SU-DHL-6 (cell line): Measurements from ENCODE around the gene ZNF675.

Experiments used
- H2AFZ ChIP-seq: fragments of 200-600 bp; sonication (generic); 2 replicates; pipeline ENCODE4 v1.6.1; 2014; ENCODE audit warnings: low read depth, mild to moderate bottlenecking, moderate library complexity, mixed read lengths, antibody characterized with exemption, low read length; ENCODE audit not compliant: severe bottlenecking
- H3F3A ChIP-seq: fragments of 200-600 bp; shearing (Covaris generic); 2 replicates; pipeline ENCODE4 v1.6.0; 2016; ENCODE audit warnings: antibody characterized with exemption, mild to moderate bottlenecking; ENCODE audit not compliant: insufficient read depth
- H3K27ac ChIP-seq: fragments of 200-600 bp; sonication (generic); 2 replicates; pipeline ENCODE4 v1.5.1; 2016; ENCODE audit warnings: low read depth, mild to moderate bottlenecking, low read length, moderate library complexity, mixed read lengths
- H3K27me3 ChIP-seq: fragments of 200-600 bp; sonication (generic), shearing (Covaris generic); 2 replicates; pipeline ENCODE4 v1.6.0; 2014; ENCODE audit warnings: mild to moderate bottlenecking, low read length
- H3K36me3 ChIP-seq: fragments of 200-600 bp; sonication (generic); 2 replicates; pipeline ENCODE4 v1.6.1; 2014; ENCODE audit warnings: mild to moderate bottlenecking, low read length, mixed read lengths
- H3K4me2 ChIP-seq: fragments of 300-600, 200-600 bp; shearing (Covaris generic), sonication (generic); 2 replicates; pipeline ENCODE4 v1.6.0; 2014; ENCODE audit warnings: low read length, low read depth, mild to moderate bottlenecking; ENCODE audit not compliant: poor library complexity, severe bottlenecking
- H3K4me3 ChIP-seq: fragments of 200-600 bp; sonication (generic); 2 replicates; pipeline ENCODE4 v1.5.1; 2014; ENCODE audit warnings: antibody characterized with exemption, low read length, mild to moderate bottlenecking, mixed read lengths; ENCODE audit not compliant: insufficient read depth, poor library complexity, severe bottlenecking
- H3K79me2 ChIP-seq: fragments of 200-600 bp; sonication (generic); 2 replicates; pipeline ENCODE4 v1.6.1; 2014; ENCODE audit warnings: mild to moderate bottlenecking, low read length, moderate library complexity; ENCODE audit not compliant: insufficient read depth
- H3K9ac ChIP-seq: fragments of 200-600 bp; sonication (generic); 2 replicates; pipeline ENCODE4 v1.7.0; 2014; ENCODE audit warnings: mild to moderate bottlenecking, low read length
- H3K9me2 ChIP-seq: fragments of 200-600 bp; sonication (generic); replicated peaks from 2 replicates; pipeline ENCODE4 v1.6.1; 2014; ENCODE audit warnings: low read length; ENCODE audit not compliant: insufficient read depth
- H3K9me3 ChIP-seq: fragments of 200-600 bp; sonication (generic); 2 replicates; pipeline ENCODE4 v1.6.1; 2014; ENCODE audit warnings: low read length, mixed read lengths; ENCODE audit not compliant: insufficient read depth
- H4K20me1 ChIP-seq: fragments of 200-600 bp; sonication (generic); 2 replicates; pipeline ENCODE4 v1.6.1; 2014; ENCODE audit warnings: low read depth, mild to moderate bottlenecking, antibody characterized with exemption, low read length, moderate library complexity, mixed read lengths
- EZH2phosphoT487 ChIP-seq: fragments of 200-600 bp; sonication (generic), shearing (Covaris generic); conservative IDR thresholded peaks from 2 replicates; pipeline ENCODE4 v1.6.1; 2018; ENCODE audit warnings: mild to moderate bottlenecking, antibody characterized with exemption, low read length, moderate library complexity, mixed read lengths
- TF ChIP-seq, protein P1 (sequence below): fragments of 200-600 bp; sonication (generic); IDR thresholded peaks from one replicate; pipeline ENCODE4 v1.5.1; 2017; ENCODE audit warnings: antibody characterized with exemption, mild to moderate bottlenecking, low read length, moderate library complexity; ENCODE audit not compliant: insufficient read depth, poor library complexity, severe bottlenecking

ZNF675 gene

DNA sequence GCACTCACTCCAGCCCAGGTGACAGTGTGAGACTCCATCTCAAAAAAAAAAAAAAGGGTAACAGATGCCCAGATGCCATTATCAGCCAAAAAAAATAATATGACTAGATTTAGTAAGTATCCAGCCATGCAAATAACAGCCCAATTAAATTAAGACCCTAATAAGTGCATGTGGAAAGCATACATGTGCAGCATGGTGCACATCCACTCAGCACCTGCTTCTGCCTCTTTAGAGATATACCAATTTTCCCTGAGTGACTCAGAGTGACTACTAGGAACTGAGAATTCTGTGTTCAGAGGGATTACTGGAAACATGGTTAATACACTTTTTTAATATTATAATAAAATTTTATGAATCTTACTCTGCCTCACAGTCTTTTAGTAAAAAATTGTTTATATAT lies 29.8 kb upstream of the ZNF675 start:
- no peaks in the 10 kb centered on the region for H3K36me3 ChIP-seq
- no peaks in the 10 kb centered on the region for H3K79me2 ChIP-seq
- H3K9me3 ChIP-seq, result no peaks in the 10 kb centered on the region
- H3K9ac ChIP-seq, result no peak overlapping the region
- H3K9me2 ChIP-seq, result no peaks in the 10 kb centered on the region
- H2AFZ ChIP-seq, result no peak overlapping the region
- H3K4me3 ChIP-seq, result no peak overlapping the region
- H3K4me2 ChIP-seq, result no peak overlapping the region
- no peaks in the 10 kb centered on the region for H3K27me3 ChIP-seq
- no peak for TF ChIP-seq EZH2phosphoT487
- TF ChIP-seq, protein P1, sequence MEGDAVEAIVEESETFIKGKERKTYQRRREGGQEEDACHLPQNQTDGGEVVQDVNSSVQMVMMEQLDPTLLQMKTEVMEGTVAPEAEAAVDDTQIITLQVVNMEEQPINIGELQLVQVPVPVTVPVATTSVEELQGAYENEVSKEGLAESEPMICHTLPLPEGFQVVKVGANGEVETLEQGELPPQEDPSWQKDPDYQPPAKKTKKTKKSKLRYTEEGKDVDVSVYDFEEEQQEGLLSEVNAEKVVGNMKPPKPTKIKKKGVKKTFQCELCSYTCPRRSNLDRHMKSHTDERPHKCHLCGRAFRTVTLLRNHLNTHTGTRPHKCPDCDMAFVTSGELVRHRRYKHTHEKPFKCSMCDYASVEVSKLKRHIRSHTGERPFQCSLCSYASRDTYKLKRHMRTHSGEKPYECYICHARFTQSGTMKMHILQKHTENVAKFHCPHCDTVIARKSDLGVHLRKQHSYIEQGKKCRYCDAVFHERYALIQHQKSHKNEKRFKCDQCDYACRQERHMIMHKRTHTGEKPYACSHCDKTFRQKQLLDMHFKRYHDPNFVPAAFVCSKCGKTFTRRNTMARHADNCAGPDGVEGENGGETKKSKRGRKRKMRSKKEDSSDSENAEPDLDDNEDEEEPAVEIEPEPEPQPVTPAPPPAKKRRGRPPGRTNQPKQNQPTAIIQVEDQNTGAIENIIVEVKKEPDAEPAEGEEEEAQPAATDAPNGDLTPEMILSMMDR, result no peak
- no peaks in the 10 kb centered on the region for H4K20me1 ChIP-seq
- H3K27ac ChIP-seq, result no peak overlapping the region
- H3F3A ChIP-seq, result no peaks in the 10 kb centered on the region

DNA sequence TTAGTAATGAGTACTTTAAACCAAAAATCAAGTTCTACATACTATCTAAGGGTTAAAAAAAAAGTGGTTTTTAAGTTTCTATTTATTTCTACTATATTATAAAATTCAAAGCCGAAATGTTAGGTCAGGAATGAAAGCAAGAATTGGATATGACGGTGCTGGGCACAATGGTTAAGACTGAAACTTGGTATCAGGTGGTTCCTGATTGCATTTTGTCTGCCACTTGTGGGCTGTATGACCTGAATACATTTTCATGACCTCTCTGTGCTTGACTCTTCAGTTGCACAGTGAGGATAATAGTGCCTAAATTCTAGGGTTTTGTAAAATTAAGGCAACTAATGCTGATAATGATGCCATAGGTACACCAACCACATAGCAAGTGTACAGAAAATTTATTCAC lies 22.3 kb upstream of the ZNF675 start:
- Histone ChIP-seq H3K27me3 (no peaks in the 10 kb centered on the region), H3K9me3 (no peaks in the 10 kb centered on the region), H2AFZ (no peak overlapping the region), H3K79me2 (no peaks in the 10 kb centered on the region), H3K4me2 (no peak overlapping the region), H3F3A (no peaks in the 10 kb centered on the region), H3K9ac (no peak overlapping the region), H3K9me2 (no peaks in the 10 kb centered on the region), H3K27ac (no peak overlapping the region), H4K20me1 (no peaks in the 10 kb centered on the region), H3K4me3 (no peak overlapping the region), H3K36me3 (no peaks in the 10 kb centered on the region)
- no peak for TF ChIP-seq EZH2phosphoT487
- TF ChIP-seq, protein P1, result no peak

DNA sequence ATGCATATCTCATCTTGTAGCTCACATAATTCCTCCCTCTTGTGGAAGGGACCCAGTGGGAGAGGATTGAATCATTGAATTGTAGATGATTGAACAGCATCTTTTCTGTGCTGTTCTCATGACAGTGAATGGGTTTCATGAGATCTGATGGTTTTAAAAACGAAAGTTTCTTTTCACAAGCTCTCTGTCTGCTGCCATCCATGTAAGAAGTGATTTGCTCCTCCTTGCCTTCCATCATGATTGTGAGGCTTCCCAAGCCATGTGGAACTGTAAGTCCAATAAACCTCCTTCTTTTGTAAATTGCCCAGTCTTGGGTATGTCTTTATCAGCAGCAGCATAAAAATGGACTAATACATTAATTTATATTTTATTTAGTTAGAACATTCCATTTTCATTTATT lies 19.6 kb upstream of the ZNF675 start:
- Histone ChIP-seq H2AFZ (no peak overlapping the region), H4K20me1 (no peaks in the 10 kb centered on the region), H3K4me3 (no peak overlapping the region), H3K27ac (no peak overlapping the region), H3F3A (no peaks in the 10 kb centered on the region), H3K36me3 (no peaks in the 10 kb centered on the region), H3K9me3 (no peaks in the 10 kb centered on the region), H3K79me2 (no peaks in the 10 kb centered on the region), H3K9ac (no peak overlapping the region), H3K27me3 (no peaks in the 10 kb centered on the region), H3K4me2 (no peak overlapping the region), H3K9me2 (no peaks in the 10 kb centered on the region)
- TF ChIP-seq, protein P1, result no peak
- no peak for TF ChIP-seq EZH2phosphoT487

DNA sequence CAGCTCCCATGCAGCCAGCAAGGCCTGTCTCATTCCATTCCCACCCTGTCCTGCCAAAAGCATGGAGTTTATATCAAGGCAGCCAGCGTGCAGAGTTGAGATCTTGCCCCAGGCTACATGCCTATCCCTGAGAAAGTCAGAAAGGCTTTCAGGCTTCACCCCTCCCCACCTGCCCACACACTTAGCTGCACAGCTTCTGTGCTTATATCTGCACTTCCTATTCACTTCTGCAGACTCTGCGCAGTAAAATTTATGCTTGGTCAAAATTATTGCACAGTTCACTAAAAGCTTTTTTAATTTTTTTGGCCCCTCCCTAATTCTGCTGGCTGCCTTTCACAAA lies 12.5 kb upstream of the ZNF675 start:
- no peak overlapping the region for H3K4me3 ChIP-seq
- H3K9me2 ChIP-seq, result no peaks in the 10 kb centered on the region
- no peaks in the 10 kb centered on the region for H4K20me1 ChIP-seq
- no peaks in the 10 kb centered on the region for H3K27me3 ChIP-seq
- H3K9ac ChIP-seq, result no peak overlapping the region
- no peak overlapping the region for H2AFZ ChIP-seq
- H3K79me2 ChIP-seq, result no peaks in the 10 kb centered on the region
- no peak overlapping the region for H3K27ac ChIP-seq
- no peak overlapping the region for H3K4me2 ChIP-seq
- H3K9me3 ChIP-seq, result no peaks in the 10 kb centered on the region
- no peak for TF ChIP-seq EZH2phosphoT487
- TF ChIP-seq, protein P1, result no peak
- no peaks in the 10 kb centered on the region for H3F3A ChIP-seq
- H3K36me3 ChIP-seq, result no peaks in the 10 kb centered on the region
